Endodermal cell (in vitro differentiated cells): Measurements from ENCODE around the gene PTGIR. TPM values are rescaled to one million over a fixed set of nuclear protein-coding genes. Genes with fewer than 3 reads are reported as not detected.

ENCODE experiments used
- DNase-seq: peaks from one replicate; pipeline ENCODE4 v3.0.0-alpha.2; 2017
- H3K27ac ChIP-seq: 2 replicates; pipeline ENCODE4 v1.5.1; 2013; ENCODE audit warnings: mild to moderate bottlenecking, low read depth, low read length, moderate library complexity
- H3K27me3 ChIP-seq: 2 replicates; pipeline ENCODE4 v1.6.1; 2013; ENCODE audit warnings: mild to moderate bottlenecking, low read length, moderate library complexity; ENCODE audit not compliant: insufficient read depth, control insufficient read depth, poor library complexity, severe bottlenecking
- H3K36me3 ChIP-seq: 2 replicates; pipeline ENCODE4 v1.7.0; 2013; ENCODE audit warnings: mild to moderate bottlenecking, low read length, moderate library complexity; ENCODE audit not compliant: control insufficient read depth, insufficient read depth
- H3K4me1 ChIP-seq: one replicate; pipeline ENCODE4 v1.7.0; 2013; ENCODE audit warnings: low read length; ENCODE audit not compliant: control insufficient read depth, insufficient read depth
- H3K4me3 ChIP-seq: 2 replicates; pipeline ENCODE4 v1.5.1; 2013; ENCODE audit warnings: mild to moderate bottlenecking, low read length, moderate library complexity
- H3K9ac ChIP-seq: 2 replicates; pipeline ENCODE4 v1.6.1; 2013; ENCODE audit warnings: mild to moderate bottlenecking, low read length, moderate library complexity; ENCODE audit not compliant: poor library complexity, severe bottlenecking; ENCODE audit errors: extremely low read depth
- H3K9me3 ChIP-seq: 2 replicates; pipeline ENCODE4 v1.6.1; 2013; ENCODE audit warnings: mild to moderate bottlenecking, low read length, moderate library complexity; ENCODE audit not compliant: control insufficient read depth
- H3K27ac Mint-ChIP-seq: 2 replicates; pipeline ENCODE4 v1.8.0; 2020; ENCODE audit warnings: mixed read lengths
- H3K27me3 Mint-ChIP-seq: 2 replicates; pipeline ENCODE4 v1.8.0; 2021; ENCODE audit warnings: mild to moderate bottlenecking, mixed read lengths; ENCODE audit not compliant: insufficient read depth
- H3K36me3 Mint-ChIP-seq: 2 replicates; pipeline ENCODE4 v1.8.0; 2020; ENCODE audit warnings: low read depth, mixed read lengths
- H3K4me1 Mint-ChIP-seq: 2 replicates; pipeline ENCODE4 v1.8.0; 2020; ENCODE audit warnings: mixed read lengths
- H3K4me3 Mint-ChIP-seq: 2 replicates; pipeline ENCODE4 v1.8.0; 2020; ENCODE audit warnings: mild to moderate bottlenecking, moderate library complexity, mixed read lengths
- H3K9me3 Mint-ChIP-seq: 2 replicates; pipeline ENCODE4 v1.8.0; 2020; ENCODE audit warnings: mild to moderate bottlenecking, mixed read lengths
- WGBS, 2 experiments: methylation state at CpG; one replicate each; pipeline versions ENCODE4 v1.1.5 to v1.1.7; 2013; ENCODE audit warnings: missing lambda C conversion rate in 2 of 2, mixed read lengths in 1 of 2; ENCODE audit not compliant: insufficient coverage in 1 of 2, insufficient read length in 1 of 2; 5-methylcytosine and 5-hydroxymethylcytosine counted together
- total RNA-seq, 2 donors: library from RNA; stranded (reverse); fragmentation: NEBNext Ultra II Directional in 1 of 2; extraction: Animal tissue kit (Norgen Biotek cat#: 25700) in 1 of 2; gene quantifications; 2 replicates in 1 of 2; 3 replicates in 1 of 2; pipeline ENCODE4 v1.2.1, GENCODE V29; 2021
- TF ChIP-seq, protein P1 (sequence below): fragments of 200-600 bp; sonication (generic); conservative IDR thresholded peaks from 2 replicates; pipeline ENCODE4 v1.5.0; 2021; ENCODE audit warnings: antibody characterized with exemption, mild to moderate bottlenecking

Gene PTGIR
- total RNA-seq, 2 donors from 2014 or later = not detected

DNA sequence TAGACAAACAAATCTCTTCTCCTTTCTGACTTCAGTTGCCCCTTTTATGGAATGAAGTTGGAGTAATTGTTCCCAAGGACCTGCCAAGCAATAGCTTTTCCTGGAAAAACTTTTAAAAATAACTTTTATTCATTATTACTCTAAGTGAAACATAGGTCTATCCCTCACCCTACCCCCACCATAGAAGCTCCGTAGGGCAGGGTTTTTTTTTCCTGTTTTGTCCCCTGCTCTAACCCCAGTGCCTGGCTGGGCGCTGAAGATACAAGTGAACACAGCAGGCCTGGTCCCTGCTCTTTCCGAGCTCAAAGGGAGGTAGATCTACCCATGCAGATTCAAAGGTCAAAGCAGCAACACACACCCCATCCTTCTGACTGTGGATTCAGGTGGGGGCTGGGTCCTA is 19.8 kb upstream of the PTGIR start:
- Histone ChIP-seq H3K36me3 (no peaks in the 10 kb centered on the region), H3K27ac (no peak overlapping the region), H3K27me3 (peaks cover 76% of the 10 kb centered on the region), H3K4me1 (no peaks in the 10 kb centered on the region), H3K9me3 (peaks cover 10% of the 10 kb centered on the region), H3K4me3 (no peak overlapping the region), H3K9ac (no peak overlapping the region)
- Mint-ChIP-seq H3K27me3 (peaks cover 88% of the 10 kb centered on the region), H3K36me3 (peaks cover 5% of the 10 kb centered on the region), H3K27ac (no peak overlapping the region), H3K9me3 (peaks cover 22% of the 10 kb centered on the region), H3K4me1 (no peaks in the 10 kb centered on the region), H3K4me3 (no peak overlapping the region)
- TF ChIP-seq, protein P1, sequence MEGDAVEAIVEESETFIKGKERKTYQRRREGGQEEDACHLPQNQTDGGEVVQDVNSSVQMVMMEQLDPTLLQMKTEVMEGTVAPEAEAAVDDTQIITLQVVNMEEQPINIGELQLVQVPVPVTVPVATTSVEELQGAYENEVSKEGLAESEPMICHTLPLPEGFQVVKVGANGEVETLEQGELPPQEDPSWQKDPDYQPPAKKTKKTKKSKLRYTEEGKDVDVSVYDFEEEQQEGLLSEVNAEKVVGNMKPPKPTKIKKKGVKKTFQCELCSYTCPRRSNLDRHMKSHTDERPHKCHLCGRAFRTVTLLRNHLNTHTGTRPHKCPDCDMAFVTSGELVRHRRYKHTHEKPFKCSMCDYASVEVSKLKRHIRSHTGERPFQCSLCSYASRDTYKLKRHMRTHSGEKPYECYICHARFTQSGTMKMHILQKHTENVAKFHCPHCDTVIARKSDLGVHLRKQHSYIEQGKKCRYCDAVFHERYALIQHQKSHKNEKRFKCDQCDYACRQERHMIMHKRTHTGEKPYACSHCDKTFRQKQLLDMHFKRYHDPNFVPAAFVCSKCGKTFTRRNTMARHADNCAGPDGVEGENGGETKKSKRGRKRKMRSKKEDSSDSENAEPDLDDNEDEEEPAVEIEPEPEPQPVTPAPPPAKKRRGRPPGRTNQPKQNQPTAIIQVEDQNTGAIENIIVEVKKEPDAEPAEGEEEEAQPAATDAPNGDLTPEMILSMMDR = no peak
- 41 to 49% methylated on average over 3 of the region's 3 CpGs for WGBS, 2 experiments
- DNase-seq = no peak

DNA sequence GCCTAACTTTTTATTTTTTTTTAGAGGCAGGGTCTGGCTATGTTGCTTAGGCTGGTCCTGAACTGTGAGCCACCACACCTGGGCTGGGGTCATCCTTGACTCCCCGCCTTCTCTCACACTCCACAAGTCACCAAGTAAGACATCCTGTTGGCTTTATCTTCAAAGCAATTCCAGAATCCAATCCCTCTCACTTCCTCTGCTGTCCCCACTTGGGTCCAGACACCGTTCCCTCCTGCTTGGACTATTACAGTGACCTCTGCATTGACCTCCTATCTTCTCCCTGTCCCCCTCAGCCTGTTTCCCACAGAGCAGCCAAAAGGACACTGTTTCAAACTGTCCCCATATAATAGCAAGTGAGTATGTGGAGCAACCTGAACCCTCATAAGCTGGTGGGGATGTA is 15.8 kb upstream of the PTGIR start:
- Mint-ChIP-seq H3K27me3 (peaks cover 58% of the 10 kb centered on the region), H3K4me1 (no peaks in the 10 kb centered on the region), H3K27ac (no peak overlapping the region), H3K9me3 (peaks cover under 1% of the 10 kb centered on the region), H3K36me3 (no peaks in the 10 kb centered on the region), H3K4me3 (no peak overlapping the region)
- TF ChIP-seq, protein P1 = no peak
- Histone ChIP-seq H3K27me3 (peaks cover 77% of the 10 kb centered on the region), H3K4me1 (no peaks in the 10 kb centered on the region), H3K9me3 (no peaks in the 10 kb centered on the region), H3K36me3 (no peaks in the 10 kb centered on the region), H3K27ac (no peak overlapping the region), H3K9ac (no peak overlapping the region), H3K4me3 (no peak overlapping the region)
- 80 to 85% methylated on average over 1 to 2 of the region's 2 CpGs for WGBS, 2 experiments
- no peak for DNase-seq

DNA sequence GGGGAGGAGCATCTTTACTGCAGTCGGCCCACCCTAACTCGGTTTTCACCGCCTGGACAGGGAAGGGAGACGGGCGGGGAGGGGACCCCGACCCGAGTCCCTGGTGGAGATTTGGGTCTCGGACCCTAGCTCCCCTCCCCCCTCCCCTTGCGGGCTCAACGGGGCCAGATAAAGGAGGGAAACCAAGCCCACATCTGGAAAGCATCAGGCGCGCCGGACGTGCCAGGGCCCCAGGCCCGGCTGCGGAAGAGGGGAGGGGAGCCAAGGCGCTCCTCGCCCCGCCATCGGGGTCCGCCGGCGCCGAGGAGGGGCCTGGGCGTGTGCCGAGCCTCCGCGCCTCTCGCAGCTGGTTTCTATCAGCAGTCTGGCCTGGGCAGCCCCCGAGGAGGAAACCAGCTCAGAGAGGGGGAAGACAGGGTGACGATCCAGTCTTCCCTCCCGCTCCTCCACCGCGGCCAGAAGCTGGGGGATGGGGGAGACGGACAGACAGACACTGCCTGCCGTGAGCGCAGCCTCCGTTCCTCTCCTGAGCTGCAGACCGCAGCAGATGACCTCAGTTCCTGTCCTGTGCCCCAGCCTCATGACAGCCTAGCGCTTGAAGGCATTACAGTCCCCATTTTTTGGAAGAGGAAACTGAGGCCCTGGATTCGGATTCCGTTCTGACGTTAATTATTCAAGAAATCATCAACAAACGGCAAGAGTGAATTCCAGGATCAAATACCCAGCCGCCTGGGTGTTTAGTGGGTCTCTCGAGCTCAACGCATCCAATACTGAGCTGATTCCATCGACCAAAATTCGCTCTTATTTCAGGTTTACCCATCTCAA is 14.7 kb upstream of the PTGIR start:
- no peaks in the 10 kb centered on the region for H3K4me1 ChIP-seq
- H3K36me3 Mint-ChIP-seq = no peaks in the 10 kb centered on the region
- peak overlapping the region; percentile 25 for H3K9ac ChIP-seq
- no peak overlapping the region for H3K4me3 Mint-ChIP-seq
- no peaks in the 10 kb centered on the region for H3K9me3 Mint-ChIP-seq
- H3K27ac Mint-ChIP-seq = no peak overlapping the region
- no peaks in the 10 kb centered on the region for H3K36me3 ChIP-seq
- H3K27me3 ChIP-seq = peaks cover 76% of the 10 kb centered on the region
- no peak for DNase-seq
- peak overlapping the region; percentile 78 for H3K4me3 ChIP-seq
- no peaks in the 10 kb centered on the region for H3K9me3 ChIP-seq
- TF ChIP-seq, protein P1 = no peak
- H3K4me1 Mint-ChIP-seq = no peaks in the 10 kb centered on the region
- H3K27me3 Mint-ChIP-seq = peaks cover 54% of the 10 kb centered on the region
- 11 to 27% methylated on average over 16 to 43 of the region's 49 CpGs for WGBS, 2 experiments
- no peak overlapping the region for H3K27ac ChIP-seq
